ENCODE data around the gene PDLIM4.

The PDLIM4 gene

GRCh38 chr5:132283423-132284043 lies 26.0 kb downstream of the PDLIM4 start:
- DNase-seq (ENCODE audit: low read depth) = no peak

- no peak for DNase-seq (ENCODE audit: low read depth)
These were observed 31.6 kb downstream of the PDLIM4 start for GRCh38 chr5:132289097-132289496.

- DNase-seq (ENCODE audit: low read depth) = no peak
These were observed 33.5 kb downstream of the PDLIM4 start for GRCh38 chr5:132291026-132291425.

DNA sequence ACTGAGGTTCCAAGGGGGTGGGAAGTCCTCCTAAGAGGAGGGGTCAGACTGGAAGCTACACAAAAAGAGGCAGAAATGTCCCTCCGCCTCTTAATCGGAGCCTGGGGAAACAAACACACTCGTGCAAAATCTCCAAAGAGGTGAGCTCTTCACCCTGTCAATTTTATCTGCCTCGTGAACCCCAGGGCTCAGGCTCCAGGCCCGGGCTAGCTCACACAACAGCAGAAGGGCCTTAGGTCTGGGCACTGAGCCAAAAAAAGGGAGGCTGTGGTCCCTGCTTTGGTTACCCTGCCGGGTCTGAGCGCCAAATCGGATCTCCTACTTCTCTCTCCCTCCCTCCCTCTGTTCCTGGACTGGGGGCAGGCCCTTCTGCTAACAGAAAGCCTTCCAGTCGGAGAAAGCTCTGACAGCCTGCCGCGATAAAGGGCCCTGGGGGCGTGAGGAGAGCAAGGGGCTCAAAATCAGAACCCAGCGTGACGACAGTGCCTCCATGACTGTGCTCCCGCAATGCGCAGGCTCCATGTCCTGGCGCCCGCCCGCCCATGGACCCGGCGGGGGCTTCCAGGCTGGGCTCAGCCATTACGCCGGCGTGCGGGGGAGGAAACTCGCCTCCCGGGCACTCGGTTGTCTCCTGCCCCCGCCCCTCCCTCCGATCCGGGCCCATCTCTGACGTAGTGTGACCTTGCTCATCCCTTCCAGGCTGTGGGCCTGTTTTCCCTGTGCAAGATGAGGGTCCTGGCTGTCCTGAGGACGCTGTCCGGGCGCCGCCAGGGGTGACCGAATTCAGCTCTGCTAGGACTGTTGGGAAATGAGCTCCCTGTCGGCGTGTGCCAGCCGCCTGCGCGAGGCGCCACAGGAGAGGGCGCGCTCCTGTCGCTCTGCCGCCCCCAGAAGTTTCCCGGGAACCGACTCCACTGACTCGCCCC lies 35.8 kb downstream of the PDLIM4 start:
- peak; percentile 59 for DNase-seq (ENCODE audit: low read depth)

DNA sequence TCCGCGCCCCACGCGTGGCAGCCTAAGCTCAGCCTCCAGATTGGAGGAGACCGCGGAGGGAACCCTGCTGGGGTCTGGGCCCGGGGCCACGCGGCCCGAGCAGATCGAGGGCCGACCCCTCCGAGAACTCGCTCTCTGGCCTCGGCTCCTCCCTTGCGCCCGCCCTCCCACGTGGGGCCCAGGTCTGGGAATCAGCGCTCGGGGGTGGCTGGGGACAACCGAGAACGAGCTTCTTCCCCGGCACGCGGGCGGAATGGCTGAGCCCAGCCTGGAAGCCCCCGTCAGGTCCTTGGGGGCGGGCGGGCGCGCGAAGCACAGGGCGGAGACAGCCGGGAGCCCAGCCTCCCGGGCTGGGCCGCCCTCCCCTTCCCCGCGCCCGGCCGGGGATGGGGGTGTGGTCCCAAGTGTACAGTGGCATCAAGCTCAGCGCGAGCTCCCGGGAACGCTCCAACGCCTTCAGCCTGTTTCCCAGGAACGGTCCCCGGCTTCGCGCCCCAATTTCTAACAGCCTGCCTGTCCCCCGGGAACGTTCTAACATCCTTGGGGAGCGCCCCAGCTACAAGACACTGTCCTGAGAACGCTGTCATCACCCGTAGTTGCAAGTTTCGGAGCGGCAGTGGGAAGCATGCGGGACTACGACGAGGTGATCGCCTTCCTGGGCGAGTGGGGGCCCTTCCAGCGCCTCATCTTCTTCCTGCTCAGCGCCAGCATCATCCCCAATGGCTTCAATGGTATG lies 36.7 kb downstream of the PDLIM4 start, which contains the start of gene SLC22A4:
Gene SLC22A4, plus strand, starts transcription at position 403 of the 736 bp plus-strand sequence. Its CDS starts 223 bp downstream, at position 626.
- peak; percentile 66 for DNase-seq (ENCODE audit: low read depth)

- DNase-seq (ENCODE audit: low read depth) = peak; percentile 58
These were observed 37.4 kb downstream of the PDLIM4 start for GRCh38 chr5:132294728-132295504.

DNA sequence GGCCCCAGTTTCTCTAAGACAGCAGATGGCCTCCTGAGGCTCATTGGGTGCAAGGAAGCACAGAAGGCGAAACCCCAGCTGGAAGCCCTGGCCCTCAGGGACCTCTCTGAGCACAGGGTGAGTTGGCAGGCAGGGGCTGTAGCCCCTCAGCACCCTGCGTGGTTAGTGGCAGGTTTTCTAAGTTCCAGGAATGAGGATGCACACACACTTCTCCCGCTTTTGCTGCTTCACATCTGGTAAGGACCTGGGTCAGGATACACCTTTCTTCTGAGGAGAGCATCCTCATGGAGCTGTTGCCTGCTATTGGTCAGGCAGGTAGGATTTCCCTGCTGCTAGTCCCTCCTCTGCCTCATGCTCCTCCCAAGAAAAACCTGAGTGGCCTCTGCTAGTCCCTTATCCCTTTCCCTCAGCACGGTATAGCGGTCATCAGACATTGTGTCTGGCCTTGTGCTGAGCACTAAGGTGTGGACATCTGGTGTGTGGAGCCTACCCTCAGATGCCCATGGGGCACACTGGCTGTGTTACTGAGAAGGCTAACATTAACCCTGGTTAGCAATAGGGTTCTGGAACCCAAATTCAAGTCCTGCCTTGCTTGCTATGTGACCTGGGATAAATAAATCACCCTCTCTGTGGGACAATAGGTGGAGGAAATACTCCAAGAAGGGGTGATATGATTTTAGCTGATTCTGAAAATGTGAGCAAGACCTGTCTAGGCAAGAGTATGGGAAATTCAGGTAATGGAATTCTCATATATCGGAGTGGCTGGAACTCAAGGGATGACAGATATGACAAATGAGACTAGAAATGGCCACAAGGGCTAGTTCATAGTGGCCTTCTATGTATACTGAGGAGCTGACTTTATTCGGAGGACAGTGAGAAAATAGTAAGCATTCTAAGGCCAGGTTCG lies 38.3 kb downstream of the PDLIM4 start:
- DNase-seq (ENCODE audit: low read depth) = no peak

DNA sequence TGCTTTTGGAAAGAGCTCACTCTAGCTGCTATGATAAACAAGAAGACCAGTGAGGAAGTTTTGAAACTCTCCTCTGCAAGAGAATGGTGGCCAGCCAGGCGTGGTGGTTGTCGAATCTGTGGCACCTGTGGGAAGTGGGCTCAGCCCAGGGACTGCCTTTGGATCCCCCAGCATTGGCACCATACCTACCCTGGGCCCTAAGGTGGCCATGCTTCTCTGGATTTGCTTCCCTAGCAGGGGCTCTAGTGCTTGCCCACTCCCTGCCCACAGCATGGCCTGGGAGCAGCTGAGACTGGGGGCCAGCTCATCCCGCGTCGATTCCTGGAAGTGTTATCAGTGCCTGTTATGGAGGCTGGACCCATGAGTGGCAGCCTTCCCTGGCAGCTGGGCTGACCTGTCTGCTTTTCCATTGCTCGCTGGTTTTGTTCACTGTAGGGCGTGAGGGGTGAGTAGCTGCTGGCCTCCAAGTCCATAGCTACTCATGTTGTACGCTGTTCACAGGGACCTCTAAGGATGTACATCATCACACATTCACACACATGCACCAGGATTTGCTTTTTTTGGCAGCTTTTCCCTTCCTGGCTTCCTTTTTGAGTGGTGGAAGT lies 39.0 kb downstream of the PDLIM4 start:
- DNase-seq (ENCODE audit: low read depth) = no peak

- no peak for DNase-seq (ENCODE audit: low read depth)
These were observed 39.9 kb downstream of the PDLIM4 start for GRCh38 chr5:132297211-132297940.

DNA sequence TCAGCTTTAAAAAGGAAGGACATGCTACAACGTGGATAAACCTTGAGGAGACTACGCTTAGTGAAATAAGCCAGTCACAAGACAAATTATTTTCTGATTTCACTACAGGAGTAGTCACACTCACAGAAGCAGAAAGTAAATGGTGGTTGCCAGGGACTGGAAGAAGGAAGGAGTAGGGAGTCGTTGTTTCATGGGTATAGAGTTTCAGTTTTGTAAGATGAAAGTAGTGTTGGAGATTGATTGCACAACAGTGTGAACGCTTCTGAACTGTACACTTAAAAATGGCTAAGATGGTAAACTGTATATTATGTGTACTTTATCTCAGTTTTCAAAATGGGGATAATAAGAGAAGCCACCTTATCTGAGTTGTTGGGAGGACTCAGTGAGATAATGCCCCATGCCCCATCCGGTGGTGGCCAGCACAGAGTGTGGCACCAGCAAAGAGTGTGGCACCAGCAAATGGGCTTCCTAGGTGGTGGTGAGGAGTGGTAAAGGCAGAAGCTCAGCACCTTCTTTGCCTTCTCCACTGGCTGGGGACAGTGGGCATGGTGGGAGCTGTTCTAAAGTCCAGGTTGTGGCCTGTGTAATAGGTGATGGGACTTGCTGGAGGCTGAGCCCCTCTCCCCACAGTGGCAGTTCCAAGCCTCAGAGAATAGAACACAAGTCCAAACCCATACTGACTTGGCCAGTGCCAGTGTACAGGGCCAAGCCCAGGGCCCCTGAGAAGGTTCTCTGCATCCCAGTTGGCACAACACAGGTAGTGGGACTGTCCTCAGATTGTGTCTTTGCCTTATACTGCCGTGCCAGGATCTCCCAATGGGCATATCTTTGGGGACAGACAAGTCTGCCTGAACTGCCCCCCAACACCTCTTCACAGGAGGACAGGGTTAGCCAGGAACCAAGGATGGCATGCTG lies 41.1 kb downstream of the PDLIM4 start:
- no peak for DNase-seq (ENCODE audit: low read depth)

- no peak for DNase-seq (ENCODE audit: low read depth)
These were observed 42.4 kb downstream of the PDLIM4 start for GRCh38 chr5:132299917-132300316.

DNA sequence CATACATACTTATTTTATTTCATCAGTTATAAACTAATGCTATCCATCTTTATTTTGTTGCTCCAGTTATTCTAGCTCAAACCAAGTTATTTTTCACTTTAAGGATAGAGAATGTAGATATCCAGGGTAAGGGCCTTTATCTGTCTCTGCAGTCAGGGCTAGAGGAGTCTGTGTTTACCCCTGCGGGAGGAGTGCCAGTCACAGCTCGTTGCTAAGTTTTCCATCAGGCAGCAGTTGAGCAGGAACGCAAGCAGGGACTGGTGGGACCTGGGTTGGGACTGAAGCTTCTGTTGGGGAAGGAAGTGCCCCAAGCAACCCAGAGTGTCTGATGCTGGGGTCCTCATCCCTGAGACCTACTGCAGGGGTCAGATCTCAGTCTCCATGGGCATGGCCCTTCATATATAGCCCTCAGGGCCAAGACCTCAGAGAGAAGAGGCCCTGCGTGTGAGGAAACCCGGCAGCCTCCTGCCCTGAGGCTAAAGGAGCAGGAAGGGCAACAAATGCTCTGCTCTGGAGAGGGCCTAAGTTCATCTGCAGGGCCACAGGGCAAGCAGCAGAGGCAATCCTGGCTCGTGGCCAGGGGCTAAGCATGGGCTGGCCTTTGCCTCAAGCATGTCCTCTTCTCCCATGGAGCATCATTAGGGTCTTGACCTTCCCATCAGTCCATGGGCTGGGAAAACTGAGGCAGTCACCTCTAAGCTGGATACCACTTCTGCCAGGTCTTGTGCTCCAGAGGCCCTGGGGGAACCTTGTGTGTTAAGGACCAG lies 43.3 kb downstream of the PDLIM4 start:
- no peak for DNase-seq (ENCODE audit: low read depth)

DNA sequence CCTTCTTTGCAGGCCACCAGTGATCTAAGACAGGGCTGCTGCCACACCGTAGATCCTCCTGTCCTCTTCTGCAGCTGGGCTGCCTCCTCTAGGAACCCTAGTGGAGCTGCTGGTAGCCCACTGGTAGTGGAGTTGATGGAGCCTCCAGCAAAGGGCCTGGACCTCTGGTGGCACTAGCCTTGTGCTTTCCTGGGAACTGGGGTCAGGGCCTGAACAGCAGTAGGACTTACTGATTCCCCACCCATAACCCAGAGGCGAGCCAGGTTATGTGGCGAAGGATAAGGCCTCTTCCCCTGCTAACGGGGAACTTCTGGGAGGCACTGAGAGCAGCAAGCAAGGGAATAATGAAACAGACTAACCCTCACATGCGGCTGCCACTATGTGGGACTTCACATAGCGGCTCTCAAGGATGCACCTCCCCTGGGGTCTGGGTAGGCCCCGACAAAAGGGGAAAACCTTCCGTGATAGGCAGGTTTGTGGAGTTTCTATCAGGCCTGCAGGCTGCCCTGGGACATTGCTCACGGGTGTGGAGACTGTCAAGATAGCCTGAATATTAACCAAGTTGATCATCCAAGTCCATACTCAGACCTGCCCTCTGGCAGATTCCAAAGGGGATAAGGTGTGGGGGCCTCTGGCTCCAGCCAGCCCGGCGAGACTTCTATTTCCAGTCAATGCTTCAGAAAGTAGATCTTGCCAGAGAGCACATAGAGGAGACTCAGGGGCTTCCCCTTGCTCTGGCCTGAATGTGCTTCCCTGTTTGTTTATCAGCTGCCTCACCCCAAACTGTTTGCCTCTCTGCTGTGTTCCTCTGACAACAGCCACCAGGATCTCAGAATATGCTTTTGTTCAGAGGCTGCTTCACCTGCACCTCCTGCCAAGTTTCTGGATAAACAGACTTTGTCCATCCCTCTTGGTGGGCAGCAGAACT lies 44.1 kb downstream of the PDLIM4 start:
- no peak for DNase-seq (ENCODE audit: low read depth)

- DNase-seq (ENCODE audit: low read depth) = no peak
These were observed 44.9 kb downstream of the PDLIM4 start for GRCh38 chr5:132302413-132302812.

DNA sequence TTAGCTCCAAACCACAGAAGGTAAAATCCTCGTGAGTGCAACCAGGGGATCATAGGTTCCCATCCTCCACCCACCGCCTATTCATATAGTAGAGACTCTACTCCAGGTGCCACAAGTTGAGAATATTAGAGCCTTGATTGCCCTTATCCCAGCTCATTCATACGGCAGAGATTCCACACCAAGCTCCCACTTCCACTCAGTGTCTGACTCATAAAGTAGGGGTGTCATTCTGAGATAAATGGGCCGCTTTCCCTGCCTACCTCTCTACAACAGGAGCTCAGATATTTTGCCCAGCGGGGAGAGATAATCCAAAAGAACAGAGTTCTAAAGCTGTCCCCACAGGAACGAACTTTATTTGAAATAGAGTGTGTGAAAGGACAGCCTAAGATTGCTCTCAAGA lies 46.1 kb downstream of the PDLIM4 start:
- no peak for DNase-seq (ENCODE audit: low read depth)

DNA sequence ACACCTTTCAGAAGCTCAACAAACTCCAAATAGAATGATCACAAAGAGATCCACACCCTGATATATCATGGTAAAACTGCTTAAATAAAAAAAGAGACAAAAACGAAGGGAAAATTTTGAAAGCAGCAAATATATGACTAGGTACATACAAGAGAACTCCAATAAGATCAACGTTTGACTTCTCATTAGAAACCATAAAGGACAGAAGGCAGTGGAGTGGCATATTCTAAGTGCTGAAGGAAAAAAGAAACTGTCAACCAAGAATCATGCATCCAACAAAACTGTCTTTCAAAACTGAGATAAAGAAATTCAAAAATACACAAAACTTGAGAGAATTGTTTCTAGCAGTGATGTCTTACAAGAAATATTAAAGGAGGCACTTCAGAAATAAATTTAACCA lies 47.9 kb downstream of the PDLIM4 start:
- no peak for DNase-seq (ENCODE audit: low read depth)

- no peak for DNase-seq (ENCODE audit: low read depth)
These were observed 51.2 kb downstream of the PDLIM4 start for GRCh38 chr5:132308701-132309100.

Measured in activated T-helper 9 cell treated with anti-CD3 and anti-CD28 coated beads, Interleukin-2, amount 50 U/mL, for 16 hours (primary cell).